OCI-LY7 (cell line): ENCODE data around the gene SLC16A3.

Source experiments
- CTCF ChIP-seq: fragments of 200-600 bp; sonication (generic); conservative IDR thresholded peaks from 2 replicates; pipeline ENCODE4 v1.5.1; 2014; ENCODE audit warnings: mild to moderate bottlenecking, antibody characterized with exemption, low read length, moderate library complexity, mixed read lengths
- EZH2phosphoT487 ChIP-seq: fragments of 200-600 bp; sonication (generic); IDR thresholded peaks from 2 replicates; pipeline ENCODE4 v1.6.1; 2018; ENCODE audit warnings: low read depth, borderline replicate concordance, mild to moderate bottlenecking, mixed run types, antibody characterized with exemption, low read length, moderate library complexity, mixed read lengths

DNA sequence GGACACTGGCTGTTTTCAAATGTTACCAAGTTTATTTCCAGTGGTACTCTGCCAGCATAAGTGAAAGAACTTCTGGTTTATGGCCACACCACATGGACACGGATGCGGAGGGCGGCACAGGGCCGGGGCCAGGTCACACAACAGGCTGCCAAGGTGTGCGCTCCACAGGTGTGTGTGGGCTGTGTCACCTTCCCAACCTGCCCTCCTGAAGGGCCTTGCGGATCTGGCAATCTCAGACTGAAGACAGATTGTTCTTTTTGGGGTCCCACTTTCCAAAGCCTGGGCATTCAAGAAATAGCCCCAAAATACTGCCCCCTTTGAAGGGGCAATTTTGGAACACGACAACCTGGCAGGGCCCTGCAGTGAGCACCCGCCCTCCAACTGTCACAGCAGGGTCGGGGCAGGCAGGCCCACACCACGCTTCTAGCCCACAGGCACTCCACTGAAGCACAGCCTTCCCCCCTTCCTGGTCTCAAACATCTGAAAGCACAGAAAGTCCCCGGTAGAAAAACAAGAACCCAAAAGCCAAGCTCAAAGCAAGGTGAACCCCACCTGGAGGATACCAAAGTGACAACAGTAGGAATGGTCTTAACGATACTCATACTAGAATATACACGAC, 41.1 kb downstream of the SLC16A3 start:
- TF ChIP-seq CTCF (no peak), EZH2phosphoT487 (no peak)
